Right atrium auricular region (tissue), 2 donors: ENCODE measurements around the gene ELMO1. TPM values are rescaled to one million over a fixed set of nuclear protein-coding genes. Genes with fewer than 3 reads are reported as not detected.

Experiments used
- DNase-seq: peaks from one replicate; pipeline ENCODE4 v3.0.0-alpha.2; 2019; ENCODE audit warnings: low spot score
- H3K27ac ChIP-seq, 2 donors: fragments of 200-600 bp; sonication (generic); 1 replicate in 1 of 2; 2 replicates in 1 of 2; pipeline ENCODE4 v1.5.1; 2016 to 2019
- H3K27me3 ChIP-seq, 2 donors: fragments of 200-600 bp; sonication (generic); one replicate each; pipeline versions ENCODE4 v1.5.1 to v1.6.0; 2017 to 2019
- H3K36me3 ChIP-seq: fragments of 200-600 bp; sonication (generic); one replicate; pipeline ENCODE4 v1.5.1; 2016
- H3K4me1 ChIP-seq, 2 donors: fragments of 200-600 bp; sonication (generic); one replicate each; pipeline versions ENCODE4 v1.5.1 to v1.6.0; 2017 to 2019
- H3K4me3 ChIP-seq, 2 donors: fragments of 200-600 bp; sonication (generic); 1 replicate in 1 of 2; 2 replicates in 1 of 2; pipeline ENCODE4 v1.5.1; 2017 to 2019; ENCODE audit warnings: mild to moderate bottlenecking in 1 of 2, moderate library complexity in 1 of 2
- H3K9me3 ChIP-seq, 2 donors: fragments of 200-600 bp; sonication (generic); one replicate each; pipeline ENCODE4 v1.5.1; 2019
- total RNA-seq, 2 donors: library from RNA; depleted of rRNA; stranded (reverse); fragments of >200 nt; gene quantifications; one replicate each; pipeline ENCODE4 v1.1.0, GENCODE V29; 2016
- TF ChIP-seq, protein P1 (sequence below), 2 donors: fragments of 200-600 bp; sonication (generic); IDR thresholded peaks; one replicate each; pipeline ENCODE4 v1.5.1; 2019; ENCODE audit warnings: antibody characterized with exemption in 2 of 2

ELMO1 gene
- total RNA-seq, 2 donors from 2014 or later = 24.4 to 45.1 TPM

- Histone ChIP-seq H3K4me3 (no peak overlapping the region), H3K9me3 (no peaks in the 10 kb centered on the region)
- DNase-seq = no peak
Observed at GRCh38 chr7:37079420-37079819, 369.2 kb downstream of the ELMO1 start.

DNA sequence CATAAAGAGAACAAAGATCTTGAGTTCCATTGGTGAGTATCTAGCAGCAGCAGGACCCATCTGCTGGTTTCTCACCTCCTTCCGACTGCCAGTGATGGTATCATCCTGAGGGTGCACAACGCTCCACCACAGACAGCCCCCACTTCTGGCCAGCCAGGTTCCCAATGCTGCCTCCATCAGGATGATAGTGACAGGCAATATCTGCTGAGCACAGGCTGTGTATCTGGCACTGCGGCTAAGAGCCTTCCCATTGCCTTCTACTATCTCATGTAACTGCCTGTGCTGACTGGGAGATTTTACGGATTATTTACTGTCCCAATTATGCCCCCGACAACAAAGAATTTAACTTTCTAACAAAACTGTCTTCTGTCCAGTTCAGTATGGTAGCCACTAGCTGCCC is 372.0 kb downstream of the ELMO1 start:
- H3K27ac ChIP-seq = no peak overlapping the region
- DNase-seq = no peak
- no peaks in the 10 kb centered on the region for H3K9me3 ChIP-seq
- no peak overlapping the region for H3K4me3 ChIP-seq
- H3K27me3 ChIP-seq = no peaks in the 10 kb centered on the region
- no peaks in the 10 kb centered on the region for H3K4me1 ChIP-seq
- no peaks in the 10 kb centered on the region for H3K36me3 ChIP-seq
- TF ChIP-seq, protein P1, sequence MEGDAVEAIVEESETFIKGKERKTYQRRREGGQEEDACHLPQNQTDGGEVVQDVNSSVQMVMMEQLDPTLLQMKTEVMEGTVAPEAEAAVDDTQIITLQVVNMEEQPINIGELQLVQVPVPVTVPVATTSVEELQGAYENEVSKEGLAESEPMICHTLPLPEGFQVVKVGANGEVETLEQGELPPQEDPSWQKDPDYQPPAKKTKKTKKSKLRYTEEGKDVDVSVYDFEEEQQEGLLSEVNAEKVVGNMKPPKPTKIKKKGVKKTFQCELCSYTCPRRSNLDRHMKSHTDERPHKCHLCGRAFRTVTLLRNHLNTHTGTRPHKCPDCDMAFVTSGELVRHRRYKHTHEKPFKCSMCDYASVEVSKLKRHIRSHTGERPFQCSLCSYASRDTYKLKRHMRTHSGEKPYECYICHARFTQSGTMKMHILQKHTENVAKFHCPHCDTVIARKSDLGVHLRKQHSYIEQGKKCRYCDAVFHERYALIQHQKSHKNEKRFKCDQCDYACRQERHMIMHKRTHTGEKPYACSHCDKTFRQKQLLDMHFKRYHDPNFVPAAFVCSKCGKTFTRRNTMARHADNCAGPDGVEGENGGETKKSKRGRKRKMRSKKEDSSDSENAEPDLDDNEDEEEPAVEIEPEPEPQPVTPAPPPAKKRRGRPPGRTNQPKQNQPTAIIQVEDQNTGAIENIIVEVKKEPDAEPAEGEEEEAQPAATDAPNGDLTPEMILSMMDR (IDR thresholded peaks at IDR 0.05) = no peak

More at GRCh38 chr7:37079420-37079819, 369.2 kb downstream of the ELMO1 start:
- TF ChIP-seq, protein P1 (IDR thresholded peaks at IDR 0.05) = no peak
- H3K27ac ChIP-seq = no peak overlapping the region
- no peaks in the 10 kb centered on the region for H3K36me3 ChIP-seq
- H3K4me1 ChIP-seq = peaks cover 0 to 17% of the 10 kb centered on the region in 2 donors
- no peaks in the 10 kb centered on the region for H3K27me3 ChIP-seq

DNA sequence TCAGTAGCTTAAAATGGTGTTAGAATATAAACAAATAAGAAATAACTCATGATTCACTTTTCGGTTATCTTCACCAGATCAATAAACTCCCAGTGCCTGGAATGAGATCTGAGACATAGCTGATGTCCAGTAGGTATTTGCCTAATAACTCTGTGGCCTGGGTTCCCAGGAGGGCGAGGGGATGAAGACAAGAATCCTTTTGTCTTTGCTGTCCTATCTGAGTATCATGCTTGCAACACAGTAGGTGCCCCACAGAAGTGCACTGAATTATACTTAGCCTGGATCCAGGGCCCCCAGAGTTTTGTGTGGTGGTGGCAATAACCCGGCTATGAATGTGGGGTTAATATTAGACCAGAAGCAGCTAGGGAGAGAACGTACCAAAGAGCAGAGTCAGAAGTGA is 374.3 kb downstream of the ELMO1 start:
- H3K36me3 ChIP-seq = no peaks in the 10 kb centered on the region
- H3K27me3 ChIP-seq = no peaks in the 10 kb centered on the region
- no peaks in the 10 kb centered on the region for H3K9me3 ChIP-seq
- H3K27ac ChIP-seq = no peak overlapping the region
- TF ChIP-seq, protein P1 (IDR thresholded peaks at IDR 0.05) = no peak
- no peak overlapping the region for H3K4me3 ChIP-seq
- DNase-seq = no peak
- H3K4me1 ChIP-seq = no peaks in the 10 kb centered on the region

DNA sequence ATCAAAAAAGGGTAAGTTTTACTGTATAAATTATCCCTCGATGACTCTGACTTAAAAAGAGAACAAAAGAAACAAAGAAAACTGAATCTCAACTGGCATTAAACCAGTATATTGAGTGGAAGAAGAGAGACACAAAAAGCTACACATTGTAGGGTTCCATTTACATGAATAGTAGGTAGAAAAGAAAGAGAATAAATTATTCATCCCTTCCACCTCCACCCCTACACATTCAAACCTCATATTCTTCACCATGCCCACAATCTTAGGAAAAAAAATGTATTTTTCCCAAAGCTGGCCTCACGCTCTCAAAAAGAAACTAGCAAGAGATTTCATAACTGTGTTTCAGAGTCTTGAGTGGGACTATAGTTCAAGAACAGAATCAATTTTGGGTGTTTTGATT is 377.5 kb downstream of the ELMO1 start:
- H3K4me3 ChIP-seq = no peak overlapping the region
- H3K27ac ChIP-seq = no peak overlapping the region
- H3K36me3 ChIP-seq = no peaks in the 10 kb centered on the region
- no peaks in the 10 kb centered on the region for H3K27me3 ChIP-seq
- H3K4me1 ChIP-seq = no peaks in the 10 kb centered on the region
- DNase-seq = no peak
- H3K9me3 ChIP-seq = no peaks in the 10 kb centered on the region
- TF ChIP-seq, protein P1 (IDR thresholded peaks at IDR 0.05) = no peak

DNA sequence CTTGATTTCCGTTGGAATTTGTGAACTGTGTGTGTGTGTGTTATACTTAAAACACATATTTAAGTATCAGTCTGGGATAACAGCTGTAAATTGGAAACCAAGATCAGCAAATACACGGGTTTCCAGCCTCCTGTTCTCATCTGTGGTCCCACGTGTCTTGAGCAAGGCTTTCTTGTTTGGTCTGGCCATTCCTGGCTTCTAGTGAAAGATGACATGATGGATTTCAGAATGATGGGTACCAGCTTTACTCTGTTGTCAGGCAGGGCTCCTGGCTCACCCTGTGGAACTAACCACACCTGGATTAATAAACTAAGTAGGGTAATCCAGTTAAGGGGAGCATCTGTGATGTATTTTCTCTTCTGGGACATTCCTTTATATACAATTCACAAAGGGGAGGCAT is 378.2 kb downstream of the ELMO1 start:
- no peak overlapping the region for H3K4me3 ChIP-seq
- H3K9me3 ChIP-seq = no peaks in the 10 kb centered on the region
- DNase-seq = no peak

DNA sequence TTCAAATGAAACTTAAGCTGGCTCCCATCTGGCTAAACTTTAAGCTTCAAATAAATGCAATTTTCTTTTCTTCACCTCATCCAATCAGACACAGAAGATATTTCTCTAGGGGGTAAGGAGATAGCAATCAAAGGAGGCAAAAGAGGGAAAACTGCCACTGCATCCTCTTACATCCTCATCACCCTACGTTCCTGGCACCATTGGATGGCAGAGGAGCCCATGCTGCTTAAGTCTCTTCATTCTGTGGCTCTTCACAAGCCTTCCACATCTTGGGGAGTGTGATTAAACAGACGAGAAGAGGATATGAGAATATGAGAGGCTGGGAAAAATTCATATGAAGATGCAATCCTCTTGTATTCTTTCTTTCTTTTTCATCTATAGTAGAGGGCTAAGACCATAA is 378.6 kb downstream of the ELMO1 start:
- no peak for DNase-seq
- Histone ChIP-seq H3K27ac (no peak overlapping the region), H3K9me3 (no peaks in the 10 kb centered on the region), H3K4me1 (no peaks in the 10 kb centered on the region), H3K36me3 (no peaks in the 10 kb centered on the region), H3K27me3 (no peaks in the 10 kb centered on the region), H3K4me3 (no peak overlapping the region)
- TF ChIP-seq, protein P1 (IDR thresholded peaks at IDR 0.05) = no peak

More for the DNA sequence above, 378.2 kb downstream of the ELMO1 start:
- Histone ChIP-seq H3K27ac (no peak overlapping the region), H3K27me3 (no peaks in the 10 kb centered on the region), H3K4me1 (no peaks in the 10 kb centered on the region), H3K36me3 (no peaks in the 10 kb centered on the region)
- TF ChIP-seq, protein P1 (IDR thresholded peaks at IDR 0.05) = no peak
